ENCODE measurements around the gene ACTG1. TPM values are rescaled to one million over a fixed set of nuclear protein-coding genes. Genes with fewer than 3 reads are reported as not detected.

ACTG1 gene
- total RNA-seq, 4 donors from 2014 or later = 2,510 to 3,878 (median 3,203) TPM

GRCh38 chr17:81483085-81483861, 29.3 kb downstream of the ACTG1 start:
- Histone ChIP-seq H3K4me1 (peaks cover 0 to 42% (median 26%) of the 10 kb centered on the region in 4 donors), H3K27ac (peak overlapping the region in 2 of 4 donors; percentile 28 to 55), H3K36me3 (no peaks in the 10 kb centered on the region), H3K9me3 (no peaks in the 10 kb centered on the region), H3K27me3 (no peaks in the 10 kb centered on the region), H3K4me3 (peak overlapping the region in 3 of 4 donors; percentile 22 to 48 (median 40))
- TF ChIP-seq POLR2A (IDR thresholded peaks at IDR 0.05) (no peak), CTCF (IDR thresholded peaks at IDR 0.05) (no peak)
- peak in 2 of 3 donors; percentile 75 to 87 for DNase-seq

GRCh38 chr17:81482673-81483072, 29.9 kb downstream of the ACTG1 start:
- H3K27ac ChIP-seq = peak overlapping the region in 2 of 4 donors; percentile 28 to 55
- no peaks in the 10 kb centered on the region for H3K9me3 ChIP-seq
- no peaks in the 10 kb centered on the region for H3K27me3 ChIP-seq
- TF ChIP-seq CTCF (IDR thresholded peaks at IDR 0.05) (no peak), POLR2A (IDR thresholded peaks at IDR 0.05) (no peak)
- no peak for DNase-seq
- no peak overlapping the region for H3K4me3 ChIP-seq
- H3K4me1 ChIP-seq = peaks cover 0 to 42% (median 23%) of the 10 kb centered on the region in 4 donors
- no peaks in the 10 kb centered on the region for H3K36me3 ChIP-seq

GRCh38 chr17:81481815-81482505, 30.6 kb downstream of the ACTG1 start:
- Histone ChIP-seq H3K4me3 (peak overlapping the region; percentile 24 to 58 (median 42)), H3K36me3 (no peaks in the 10 kb centered on the region), H3K27me3 (no peaks in the 10 kb centered on the region), H3K9me3 (no peaks in the 10 kb centered on the region), H3K27ac (peak overlapping the region in 1 of 4 donors; percentile 3), H3K4me1 (peaks cover 0 to 38% (median 20%) of the 10 kb centered on the region in 4 donors)
- no peak for TF ChIP-seq CTCF (IDR thresholded peaks at IDR 0.05)
- no peak for TF ChIP-seq POLR2A (IDR thresholded peaks at IDR 0.05)
- no peak for DNase-seq

GRCh38 chr17:81481073-81481799, 31.4 kb downstream of the ACTG1 start:
- Histone ChIP-seq H3K4me1 (peaks cover 0 to 38% (median 20%) of the 10 kb centered on the region in 4 donors), H3K4me3 (peak overlapping the region; percentile 24 to 58 (median 42)), H3K27ac (peak overlapping the region in 1 of 4 donors; percentile 3)

More at GRCh38 chr17:81481073-81481799, 31.4 kb downstream of the ACTG1 start:
- H3K27me3 ChIP-seq = no peaks in the 10 kb centered on the region
- DNase-seq = peak; percentile 29 to 83 (median 78)
- H3K9me3 ChIP-seq = no peaks in the 10 kb centered on the region
- no peaks in the 10 kb centered on the region for H3K36me3 ChIP-seq
- TF ChIP-seq CTCF (IDR thresholded peaks at IDR 0.05) = no peak
- TF ChIP-seq POLR2A (IDR thresholded peaks at IDR 0.05) = no peak

All from Peyer's patch (tissue), 4 donors.